OCI-M2 (cell line): Measurements from ENCODE around the gene LANCL2.
"Not testable (repeated sequence)": the region's sequence is repeated elsewhere in the genome, so short reads cannot be mapped to it uniquely, and the experiment has no call there.

Experiments used
- DNase-seq: peaks from one replicate; lab custom pipeline; 2025; ENCODE audit not compliant: unreplicated experiment; lab: John Stamatoyannopoulos, UW

LANCL2 gene

GRCh38 chr7:55365205-55365674 lies at the start of gene LANCL2:
Gene LANCL2, plus strand, starts transcription at chr7:55365337. Its CDS starts 689 bp downstream, at chr7:55366026.
- DNase-seq, result no peak

- DNase-seq, result no peak
These were observed 39.8 kb upstream of the LANCL2 start for GRCh38 chr7:55325371-55325792.

GRCh38 chr7:55326081-55326835 lies 38.9 kb upstream of the LANCL2 start:
- no peak for DNase-seq

GRCh38 chr7:55326945-55327626 lies 38.1 kb upstream of the LANCL2 start:
- DNase-seq, result no peak

- DNase-seq, result no peak
These were observed 30.0 kb upstream of the LANCL2 start for GRCh38 chr7:55335151-55335550.

- DNase-seq, result no peak
These were observed 29.4 kb upstream of the LANCL2 start for GRCh38 chr7:55335786-55336185.

- DNase-seq, result no peak
These were observed 28.6 kb upstream of the LANCL2 start for GRCh38 chr7:55336540-55336939.

- DNase-seq, result no peak
These were observed 25.8 kb upstream of the LANCL2 start for GRCh38 chr7:55339033-55340000.

- DNase-seq, result no peak
These were observed 22.8 kb upstream of the LANCL2 start for GRCh38 chr7:55342216-55342871.

- DNase-seq, result no peak
These were observed 21.9 kb upstream of the LANCL2 start for GRCh38 chr7:55343002-55343781.

- no peak for DNase-seq
These were observed 21.1 kb upstream of the LANCL2 start for GRCh38 chr7:55343860-55344606.

- no peak for DNase-seq
These were observed 20.3 kb upstream of the LANCL2 start for GRCh38 chr7:55344840-55345239.

- DNase-seq, result no peak
These were observed 19.8 kb upstream of the LANCL2 start for GRCh38 chr7:55345292-55345691.

GRCh38 chr7:55348502-55348901 lies 16.6 kb upstream of the LANCL2 start:
- DNase-seq, result no peak

- no peak for DNase-seq
These were observed 16.0 kb upstream of the LANCL2 start for GRCh38 chr7:55349121-55349520.

- DNase-seq, result no peak
These were observed 14.9 kb upstream of the LANCL2 start for GRCh38 chr7:55350281-55350680.

GRCh38 chr7:55351263-55351662 lies 13.9 kb upstream of the LANCL2 start:
- DNase-seq, result no peak

- not testable (repeated sequence) for DNase-seq
These were observed 12.2 kb upstream of the LANCL2 start for GRCh38 chr7:55352947-55353273.

GRCh38 chr7:55360486-55360885 lies 4.7 kb upstream of the LANCL2 start:
- no peak for DNase-seq
